8988T (cell line): ENCODE measurements around the gene MAB21L3.

Experiments
- DNase-seq: peaks from one replicate; pipeline ENCODE4 v3.0.0; 2011

Gene MAB21L3

DNA sequence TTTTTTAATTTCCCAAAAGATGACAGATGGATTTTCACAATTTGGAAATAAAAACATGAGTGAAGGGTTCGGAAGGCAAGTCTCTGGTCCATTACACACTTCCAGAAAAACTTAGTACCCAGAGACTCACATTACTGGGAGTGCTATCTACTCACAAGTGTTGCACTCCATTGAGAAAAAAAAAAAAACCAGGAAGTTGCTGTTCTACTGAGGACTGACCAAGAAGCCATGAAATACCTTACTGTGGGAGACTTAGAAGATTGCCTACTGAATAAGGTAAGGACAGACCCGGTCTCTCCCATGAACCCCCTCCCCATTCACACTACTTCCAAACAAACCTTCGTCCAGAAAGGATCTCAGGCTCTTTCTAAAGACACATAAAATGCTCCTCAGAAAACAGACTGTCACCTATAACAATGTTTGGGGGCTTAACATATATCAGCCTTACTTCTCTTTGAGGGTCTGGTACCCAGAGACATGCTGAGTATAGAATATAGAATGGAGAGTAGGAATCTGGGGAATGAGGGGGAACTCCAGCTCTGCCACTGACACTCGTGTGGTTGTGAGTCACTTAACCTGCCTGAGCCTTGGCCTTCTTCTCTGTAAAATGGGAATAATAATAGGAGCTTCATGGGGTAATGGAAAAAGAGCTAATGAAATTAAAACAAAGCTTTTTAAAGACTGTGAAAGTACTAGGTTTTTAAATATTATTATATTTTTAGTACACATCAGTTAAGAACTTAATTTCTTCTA is 1.4 kb downstream of the MAB21L3 start:
- no peak for DNase-seq

- DNase-seq, result no peak
Observed at GRCh38 chr1:116113615-116114014, 2.4 kb downstream of the MAB21L3 start.

GRCh38 chr1:116115476-116116439 is 4.6 kb downstream of the MAB21L3 start:
- no peak for DNase-seq

- DNase-seq, result no peak
Observed at GRCh38 chr1:116118471-116118870, 7.3 kb downstream of the MAB21L3 start.

- no peak for DNase-seq
Observed at GRCh38 chr1:116119876-116120275, 8.7 kb downstream of the MAB21L3 start.

- DNase-seq, result no peak
Observed at GRCh38 chr1:116122955-116123757, 12.0 kb downstream of the MAB21L3 start.

DNA sequence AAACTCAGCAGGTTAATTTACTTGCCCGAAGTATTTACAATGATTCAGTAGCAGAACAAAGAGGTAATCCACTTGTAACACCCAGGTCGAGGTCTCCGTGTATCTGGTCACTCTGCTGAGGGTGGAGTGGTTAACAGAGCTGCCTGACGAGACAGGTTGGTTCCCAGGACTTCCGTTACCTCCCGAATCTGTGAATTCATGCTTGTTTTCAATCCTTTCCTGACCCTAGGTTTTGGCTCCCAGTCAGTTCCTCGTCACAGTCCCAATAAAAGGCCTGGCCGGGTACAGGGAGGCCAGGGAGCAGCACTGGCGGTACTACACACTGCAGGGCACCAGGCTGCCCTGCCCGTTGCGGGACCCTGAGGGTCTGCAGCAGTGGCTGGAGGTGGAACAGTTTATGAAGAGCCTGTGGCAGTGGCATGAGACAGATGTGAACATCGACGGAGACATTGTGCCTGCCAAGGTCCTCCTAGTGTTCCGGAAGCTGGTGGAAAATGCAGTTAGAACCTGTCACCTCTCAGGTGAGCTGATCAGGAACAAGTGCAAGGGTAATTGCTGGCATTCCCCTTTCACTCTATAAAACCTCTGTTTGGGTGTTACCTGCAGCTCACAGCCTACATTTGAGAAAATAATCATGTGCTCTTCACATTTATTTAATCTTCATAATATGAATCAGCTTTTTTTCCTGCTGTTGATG is 12.8 kb downstream of the MAB21L3 start:
- DNase-seq, result no peak

- DNase-seq, result no peak
Observed at GRCh38 chr1:116125758-116126157, 14.6 kb downstream of the MAB21L3 start.

- no peak for DNase-seq
Observed at GRCh38 chr1:116126281-116126680, 15.1 kb downstream of the MAB21L3 start.

GRCh38 chr1:116127123-116127847 is 16.1 kb downstream of the MAB21L3 start:
- no peak for DNase-seq

GRCh38 chr1:116127848-116128540 is 16.8 kb downstream of the MAB21L3 start:
- no peak for DNase-seq

GRCh38 chr1:116128664-116129063 is 17.5 kb downstream of the MAB21L3 start:
- DNase-seq, result no peak

- DNase-seq, result no peak
Observed at GRCh38 chr1:116129537-116129936, 18.3 kb downstream of the MAB21L3 start.

GRCh38 chr1:116130356-116130755 is 19.2 kb downstream of the MAB21L3 start:
- no peak for DNase-seq

DNA sequence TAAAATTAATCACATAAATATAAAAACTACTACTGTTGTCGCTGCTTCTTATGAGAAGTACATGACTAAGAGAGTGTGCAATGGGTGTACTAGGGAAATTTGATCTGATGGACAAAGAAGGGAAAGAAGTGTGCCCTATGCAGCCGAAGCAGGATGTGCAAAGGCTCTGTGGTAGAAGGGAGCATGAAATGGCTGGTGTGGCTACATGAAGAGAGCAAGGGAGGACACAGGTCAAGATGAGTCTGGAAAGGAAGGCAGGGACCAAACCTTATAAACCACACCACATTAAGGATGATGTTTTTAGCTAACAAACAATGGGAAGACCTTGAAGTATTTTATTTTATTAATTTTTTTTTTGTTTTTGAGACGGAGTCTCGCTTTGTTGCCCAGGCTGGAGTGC is 20.0 kb downstream of the MAB21L3 start:
- no peak for DNase-seq

GRCh38 chr1:116131866-116132605 is 20.8 kb downstream of the MAB21L3 start:
- no peak for DNase-seq

DNA sequence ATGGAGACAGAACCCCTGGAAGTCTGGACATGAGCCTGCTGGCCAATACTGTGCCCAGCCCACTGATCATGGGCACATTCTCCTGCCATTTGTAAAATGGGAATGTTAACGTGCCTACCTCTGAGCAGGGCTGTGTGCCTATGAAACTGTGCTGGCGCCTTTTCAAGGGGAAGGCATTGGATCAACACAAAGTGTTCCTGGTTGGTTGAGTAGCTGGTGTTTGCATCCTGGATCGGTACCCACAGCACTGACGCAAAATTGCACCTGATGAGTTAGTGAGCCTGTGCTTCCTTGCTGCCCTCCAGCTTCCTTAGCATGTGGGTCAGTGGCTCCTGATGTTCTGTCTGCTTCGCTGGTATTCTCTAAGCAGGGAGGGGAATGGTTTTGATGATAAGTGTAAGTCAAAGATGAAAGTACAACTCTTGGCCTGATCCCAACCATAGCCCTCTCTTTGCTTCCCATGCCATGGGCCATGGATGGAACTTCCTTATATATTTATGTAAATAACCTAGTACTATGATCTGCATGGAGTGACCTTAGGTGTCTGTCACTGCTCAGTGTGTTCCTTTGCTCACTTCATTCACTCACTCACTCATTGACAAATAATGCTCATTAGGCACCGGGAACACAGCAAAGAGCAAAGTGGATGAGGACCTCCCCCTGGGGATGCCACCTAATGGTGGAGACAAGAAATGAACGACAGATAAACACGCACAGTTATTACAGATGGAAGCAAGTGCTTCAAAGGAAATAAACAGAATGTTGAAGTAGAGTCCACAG is 22.7 kb downstream of the MAB21L3 start:
- DNase-seq, result no peak

DNA sequence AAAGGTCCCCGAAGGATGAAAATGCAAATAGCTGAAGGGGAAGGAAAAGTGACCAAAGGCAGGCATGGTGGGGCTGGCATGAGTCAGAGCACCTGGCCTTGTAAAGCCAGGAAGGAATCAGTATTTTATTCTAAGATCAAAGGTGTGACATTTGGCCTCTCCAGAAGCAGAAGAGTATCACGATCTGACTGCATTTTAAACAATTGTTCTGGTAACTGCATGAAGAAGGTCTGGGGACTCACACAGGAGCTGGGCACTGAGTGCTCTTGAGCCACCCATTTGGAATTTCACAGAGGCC is 23.2 kb downstream of the MAB21L3 start:
- no peak for DNase-seq

DNA sequence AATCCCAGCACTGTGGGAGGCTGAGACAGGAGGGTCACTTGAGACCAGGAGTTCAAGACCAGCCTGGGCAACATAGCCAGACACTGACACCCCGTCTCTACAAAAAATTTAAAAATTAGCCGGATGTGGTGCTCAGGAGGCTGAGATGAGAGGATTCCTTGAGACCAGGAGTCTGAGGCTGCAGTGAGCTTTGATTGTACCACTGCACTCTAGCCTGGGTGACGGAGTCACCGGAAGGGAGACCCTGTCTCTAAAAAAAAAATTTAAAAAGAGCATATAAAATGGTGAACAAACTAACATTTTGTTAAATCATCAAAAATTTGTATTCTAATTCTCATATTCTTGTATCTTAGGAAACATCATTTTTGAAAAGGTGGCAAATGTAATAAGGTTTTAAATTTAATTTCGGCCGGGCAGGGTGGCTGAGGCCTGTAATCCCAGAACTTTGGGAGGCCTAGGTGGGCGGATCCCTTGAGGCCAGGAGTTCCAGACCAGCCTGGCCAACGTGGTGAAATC is 27.1 kb downstream of the MAB21L3 start:
- no peak for DNase-seq
